Muscle of leg (tissue), 11 donors: Measurements from ENCODE around the gene NAA35. TPM values are rescaled to one million over a fixed set of nuclear protein-coding genes. Genes with fewer than 3 reads are reported as not detected.

Experiments used
- DNase-seq: peaks from one replicate; pipeline ENCODE4 v3.0.0; 2013
- H3K27ac ChIP-seq: one replicate; pipeline ENCODE4 v1.5.1; 2013; ENCODE audit warnings: mild to moderate bottlenecking, low read length, control low read depth
- H3K27me3 ChIP-seq: one replicate; pipeline ENCODE4 v1.6.1; 2013; ENCODE audit warnings: low read length; ENCODE audit not compliant: control insufficient read depth, insufficient read depth
- H3K36me3 ChIP-seq: one replicate; pipeline ENCODE4 v1.6.1; 2013; ENCODE audit warnings: low read length; ENCODE audit not compliant: control insufficient read depth, insufficient read depth
- H3K4me1 ChIP-seq: one replicate; pipeline ENCODE4 v1.6.1; 2013; ENCODE audit warnings: low read length; ENCODE audit not compliant: control insufficient read depth, insufficient read depth
- H3K4me3 ChIP-seq: one replicate; pipeline ENCODE4 v1.5.1; 2013; ENCODE audit warnings: low read length, control low read depth
- H3K9me3 ChIP-seq: replicated peaks from 2 replicates; pipeline ENCODE4 v1.6.1; 2013; ENCODE audit warnings: low read depth, low read length; ENCODE audit not compliant: control insufficient read depth
- WGBS: methylation state at CpG from one replicate; pipeline ENCODE4 v1.1.5; 2013; ENCODE audit warnings: missing lambda C conversion rate; ENCODE audit not compliant: insufficient coverage; 5-methylcytosine and 5-hydroxymethylcytosine counted together
- polyA plus RNA-seq, 8 donors: library from polyadenylated mRNA; unstranded; fragments of 120-200 nt; gene quantifications; one replicate each; pipeline versions ENCODE4 v1.2.1 to v1.2.3, GENCODE V29; 2013; ENCODE audit warnings: inconsistent platforms in 1 of 8, low replicate concordance in 1 of 8; ENCODE audit not compliant: insufficient read length in 8 of 8, insufficient read depth in 1 of 8
- total RNA-seq: library from RNA; stranded (reverse); fragments of 120-200 nt; gene quantifications from one replicate; pipeline ENCODE4 v1.2.4, GENCODE V29; 2013

Gene NAA35
- total and polyA plus RNA-seq, 9 donors, result 13.7 to 22.0 (median 19.5) TPM

DNA sequence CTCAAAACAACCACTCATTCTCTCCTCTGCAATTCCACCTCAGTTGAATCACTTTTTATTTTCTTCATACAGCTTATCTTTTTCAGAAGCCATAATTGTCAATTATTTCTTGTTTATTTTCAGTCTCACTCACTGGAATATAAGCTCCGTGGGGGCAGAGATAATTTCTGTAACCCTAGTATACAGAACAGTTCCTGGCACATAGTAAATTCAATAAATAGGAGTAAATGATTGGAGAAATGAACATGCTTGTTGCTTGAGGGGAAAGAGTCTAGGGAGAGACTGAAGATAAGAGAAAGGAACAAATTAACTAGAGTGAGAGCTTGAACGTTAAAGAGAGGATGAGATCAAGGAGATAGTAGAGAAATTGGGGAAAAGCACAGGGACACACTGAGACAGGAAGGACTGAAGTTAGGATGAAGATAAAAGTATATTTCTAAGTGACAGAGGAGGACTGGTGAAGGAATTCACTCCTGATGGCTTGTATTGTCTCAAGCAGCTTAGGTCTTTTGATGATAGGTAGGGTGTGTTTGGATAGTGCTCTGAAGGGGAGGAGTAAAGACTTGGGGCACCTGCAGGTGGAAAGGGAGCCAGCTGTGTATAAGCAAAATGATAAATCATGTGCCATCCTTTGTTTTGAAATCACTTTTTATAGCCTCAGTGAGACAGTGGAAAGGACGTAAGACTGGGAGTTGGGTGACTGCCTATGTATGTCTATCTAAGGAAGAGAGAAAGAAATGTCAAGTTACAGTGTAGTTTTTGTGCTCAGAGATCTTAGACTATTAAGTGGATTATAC is 2.2 kb downstream of the NAA35 start:
- Histone ChIP-seq H3K4me1 (peaks cover 2% of the 10 kb centered on the region), H3K9me3 (peaks cover 6% of the 10 kb centered on the region), H3K36me3 (peaks cover 20% of the 10 kb centered on the region), H3K27ac (no peak overlapping the region), H3K27me3 (no peaks in the 10 kb centered on the region), H3K4me3 (no peak overlapping the region)
- DNase-seq, result no peak
- WGBS, result 76% methylated on average over 2 of the region's 3 CpGs

GRCh38 chr9:85943757-85944430 is 2.9 kb downstream of the NAA35 start:
- DNase-seq, result no peak
- Histone ChIP-seq H3K27me3 (no peaks in the 10 kb centered on the region), H3K4me3 (no peak overlapping the region), H3K9me3 (peaks cover 6% of the 10 kb centered on the region), H3K36me3 (peaks cover 20% of the 10 kb centered on the region), H3K4me1 (peaks cover 2% of the 10 kb centered on the region), H3K27ac (no peak overlapping the region)
- WGBS, result no CpG with 5 or more reads among the region's 1 CpG

DNA sequence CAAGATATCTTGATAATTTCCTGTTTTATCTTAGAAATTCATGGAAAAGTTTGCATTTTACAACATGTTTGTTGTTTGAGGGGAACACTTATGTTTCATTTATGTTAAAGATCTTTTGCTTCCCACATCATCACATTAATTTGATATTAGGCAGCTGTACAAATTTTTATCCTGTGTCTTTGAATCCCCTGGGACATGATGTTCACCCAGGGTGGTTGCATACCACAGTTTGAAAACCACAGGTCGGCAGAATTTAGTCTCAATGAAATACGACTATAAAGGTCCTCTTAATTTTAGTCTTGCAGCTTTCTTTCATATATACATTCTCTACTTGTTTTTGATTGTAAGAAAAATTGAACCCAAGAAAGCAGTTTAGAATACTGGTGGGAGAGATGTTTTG is 3.7 kb downstream of the NAA35 start:
- no peak for DNase-seq
- no peak overlapping the region for H3K27ac ChIP-seq
- no peak overlapping the region for H3K4me3 ChIP-seq
- peaks cover 20% of the 10 kb centered on the region for H3K36me3 ChIP-seq
- peaks cover 6% of the 10 kb centered on the region for H3K9me3 ChIP-seq
- no peaks in the 10 kb centered on the region for H3K27me3 ChIP-seq
- peaks cover 2% of the 10 kb centered on the region for H3K4me1 ChIP-seq
- no CpG with 5 or more reads among the region's 2 CpGs for WGBS

GRCh38 chr9:85949586-85950335 is 8.8 kb downstream of the NAA35 start:
- Histone ChIP-seq H3K4me1 (no peaks in the 10 kb centered on the region), H3K9me3 (no peaks in the 10 kb centered on the region), H3K36me3 (peaks cover 12% of the 10 kb centered on the region), H3K27ac (no peak overlapping the region), H3K4me3 (no peak overlapping the region), H3K27me3 (no peaks in the 10 kb centered on the region)
- peak; percentile 36 for DNase-seq
- 100% methylated on average over 2 of the region's 4 CpGs for WGBS

DNA sequence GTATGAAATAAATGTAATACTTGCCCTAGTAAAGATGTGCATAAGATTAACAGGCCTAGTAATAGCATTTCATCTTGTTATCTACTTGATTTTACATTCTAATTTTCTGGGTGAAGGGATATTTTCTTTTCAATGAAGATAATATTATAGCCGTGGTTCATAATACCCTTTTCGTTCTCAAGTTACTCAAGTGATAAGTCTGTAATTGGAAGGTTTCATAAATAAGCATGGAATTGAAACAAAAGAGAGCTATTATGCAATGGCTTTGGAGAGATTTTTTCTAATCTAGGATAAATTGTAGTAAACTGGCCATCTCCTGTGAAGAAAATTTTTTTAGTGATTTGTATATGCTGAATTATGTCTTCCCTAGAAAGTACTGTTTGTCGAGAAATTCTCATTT is 19.0 kb downstream of the NAA35 start:
- H3K4me1 ChIP-seq, result no peaks in the 10 kb centered on the region
- peaks cover 10% of the 10 kb centered on the region for H3K36me3 ChIP-seq
- WGBS, result no CpG with 5 or more reads among the region's 3 CpGs
- no peak overlapping the region for H3K27ac ChIP-seq
- H3K9me3 ChIP-seq, result no peaks in the 10 kb centered on the region
- H3K27me3 ChIP-seq, result no peaks in the 10 kb centered on the region
- no peak overlapping the region for H3K4me3 ChIP-seq
- no peak for DNase-seq

- 49% methylated on average over 3 of the region's 3 CpGs for WGBS
- peak; percentile 41 for DNase-seq
Observed at GRCh38 chr9:85960688-85961093, 19.7 kb downstream of the NAA35 start.

DNA sequence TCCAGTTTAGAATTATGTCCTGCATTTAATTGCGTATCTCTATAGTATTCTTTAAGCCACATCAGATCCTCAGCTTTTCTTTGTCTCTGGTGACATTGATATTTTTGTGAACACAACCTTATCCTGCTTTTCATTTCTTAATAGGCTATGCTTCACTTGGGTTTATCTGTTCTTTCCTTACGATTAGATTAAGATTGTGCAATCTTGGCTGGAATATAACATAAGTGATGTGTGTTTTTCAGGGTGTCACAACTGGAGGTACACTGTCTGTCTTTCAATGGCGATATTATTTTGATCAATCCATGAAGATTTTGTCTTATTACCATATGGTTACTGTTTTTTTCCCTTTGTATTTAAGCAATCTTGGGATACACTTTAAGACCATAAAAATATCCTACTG is 23.6 kb downstream of the NAA35 start:
- H3K9me3 ChIP-seq, result no peaks in the 10 kb centered on the region
- no peaks in the 10 kb centered on the region for H3K27me3 ChIP-seq
- H3K4me3 ChIP-seq, result no peak overlapping the region
- H3K4me1 ChIP-seq, result no peaks in the 10 kb centered on the region
- no peak for DNase-seq
- no peak overlapping the region for H3K27ac ChIP-seq
- H3K36me3 ChIP-seq, result peaks cover 10% of the 10 kb centered on the region
- no CpG with 5 or more reads among the region's 3 CpGs for WGBS

More at GRCh38 chr9:85960688-85961093, 19.7 kb downstream of the NAA35 start:
- Histone ChIP-seq H3K9me3 (no peaks in the 10 kb centered on the region), H3K27ac (no peak overlapping the region), H3K27me3 (no peaks in the 10 kb centered on the region), H3K4me3 (no peak overlapping the region), H3K36me3 (peaks cover 13% of the 10 kb centered on the region), H3K4me1 (no peaks in the 10 kb centered on the region)

DNA sequence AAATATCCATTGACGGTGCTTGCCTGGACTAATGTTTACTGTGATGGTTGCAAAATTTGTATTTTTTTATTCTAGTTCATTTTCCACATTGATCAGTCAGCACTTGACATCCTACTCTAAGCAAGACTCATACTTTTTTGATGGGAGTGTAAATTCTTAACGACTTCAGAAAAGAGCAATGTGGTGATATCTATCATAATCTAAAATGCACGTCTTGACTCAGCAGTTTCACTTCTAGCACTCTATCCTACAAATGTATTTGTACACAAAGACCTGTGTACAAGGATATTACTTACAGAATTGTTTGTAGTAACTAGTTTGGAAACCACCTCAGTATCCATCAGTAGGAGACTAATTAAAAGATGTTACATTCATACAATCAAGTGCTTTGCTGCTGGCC is 24.0 kb downstream of the NAA35 start:
- DNase-seq, result no peak
- H3K4me3 ChIP-seq, result no peak overlapping the region
- no peaks in the 10 kb centered on the region for H3K4me1 ChIP-seq
- no peak overlapping the region for H3K27ac ChIP-seq
- WGBS, result no CpG with 5 or more reads among the region's 3 CpGs
- peaks cover 11% of the 10 kb centered on the region for H3K36me3 ChIP-seq
- no peaks in the 10 kb centered on the region for H3K9me3 ChIP-seq
- no peaks in the 10 kb centered on the region for H3K27me3 ChIP-seq

- H3K27me3 ChIP-seq, result no peaks in the 10 kb centered on the region
- DNase-seq, result no peak
- peaks cover 15% of the 10 kb centered on the region for H3K36me3 ChIP-seq
- no peak overlapping the region for H3K4me3 ChIP-seq
- H3K9me3 ChIP-seq, result no peaks in the 10 kb centered on the region
- no peak overlapping the region for H3K27ac ChIP-seq
- no CpG with 5 or more reads among the region's 1 CpG for WGBS
- no peaks in the 10 kb centered on the region for H3K4me1 ChIP-seq
Observed at GRCh38 chr9:85969727-85970126, 28.8 kb downstream of the NAA35 start.

GRCh38 chr9:85971731-85972130 is 30.8 kb downstream of the NAA35 start:
- H3K4me3 ChIP-seq, result no peak overlapping the region
- H3K9me3 ChIP-seq, result no peaks in the 10 kb centered on the region
- no peaks in the 10 kb centered on the region for H3K27me3 ChIP-seq
- H3K27ac ChIP-seq, result no peak overlapping the region
- DNase-seq, result no peak
- peaks cover 8% of the 10 kb centered on the region for H3K36me3 ChIP-seq
- H3K4me1 ChIP-seq, result no peaks in the 10 kb centered on the region
